Measurements from ENCODE around the gene BMP6. TPM values are rescaled to one million over a fixed set of nuclear protein-coding genes. Genes with fewer than 3 reads are reported as not detected.

BMP6 gene
- total and polyA plus RNA-seq, 2 of the 8 experiments (the other 6 are each of a cell fraction or from before 2014, with no cell fraction given), result 2.0 to 2.1 TPM

DNA sequence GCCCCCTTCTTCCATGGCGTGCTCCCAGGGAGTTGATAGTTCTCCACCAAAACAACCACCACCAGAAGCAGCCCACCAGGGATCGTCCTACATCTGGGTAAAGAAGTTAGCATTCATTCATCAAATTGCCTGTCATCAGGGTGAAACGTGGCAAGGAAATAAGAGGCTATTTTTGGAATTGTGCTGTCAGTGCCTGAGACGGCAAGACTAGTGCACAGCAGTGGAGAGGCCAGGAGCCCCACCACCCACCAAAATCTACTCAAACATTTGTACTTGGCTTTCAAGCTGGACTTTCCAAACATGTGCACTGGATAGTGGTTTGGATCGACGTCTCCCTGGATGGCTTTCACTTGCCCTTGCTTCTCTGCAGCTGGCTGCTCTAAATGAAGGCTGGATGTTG, 139.9 kb downstream of the BMP6 start:
- Histone ChIP-seq H3K14ac (ENCODE audit: insufficient read length) (no peak overlapping the region), H2BK15ac (ENCODE audit: low read length) (no peak overlapping the region), H3K4me3 (ENCODE audit: extremely low read depth in 1 of 4, insufficient read depth in 2 of 4, low read depth in 3 of 4, low read length in 4 of 4) (no peak overlapping the region), H3K56ac (replicated peaks; ENCODE audit: insufficient read length, low read depth, low read length) (no peak overlapping the region), H4K5ac (ENCODE audit: insufficient read length, low read depth, low read length) (no peak overlapping the region), H3K9me3 (ENCODE audit: insufficient read depth in 2 of 2, low read depth in 1 of 2, low read length in 1 of 2) (no peaks in the 10 kb centered on the region), H3K36me3 (ENCODE audit: control insufficient read depth in 2 of 4, insufficient read depth in 4 of 4, low read length in 3 of 4) (no peaks in the 10 kb centered on the region), H2BK5ac (ENCODE audit: low read depth, low read length) (no peak overlapping the region), H3K4me1 (replicated peaks in 1 of 4; ENCODE audit: control insufficient read depth in 3 of 4, insufficient read depth in 4 of 4, low read length in 3 of 4) (0 out of 7 replicates have a peak, but pooled peaks cover 0 to 2% (median 0%) of the 10 kb centered on the region in 4 experiments), H3K9ac (replicated peaks in 1 of 4; ENCODE audit: extremely low read depth in 1 of 4, low read depth in 3 of 4, low read length in 3 of 4) (no peak overlapping the region), H2BK20ac (ENCODE audit: low read length) (no peak overlapping the region), H3K23me2 (ENCODE audit: low read depth, low read length) (no peaks in the 10 kb centered on the region), H4K91ac (replicated peaks; ENCODE audit: insufficient read length, low read length) (no peak overlapping the region), H2BK12ac (ENCODE audit: low read depth, low read length) (no peak overlapping the region), H4K8ac (ENCODE audit: extremely low read depth, insufficient read depth, low read length) (no peak overlapping the region), H3K27ac (ENCODE audit: low read depth, low read length) (no peak overlapping the region), H2AK5ac (ENCODE audit: low read depth, low read length) (no peak overlapping the region), H2AFZ (ENCODE audit: low read length) (no peak overlapping the region), H3K4ac (replicated peaks; ENCODE audit: insufficient read length, low read depth, low read length) (no peak overlapping the region), H3K18ac (ENCODE audit: extremely low read depth, low read length) (no peak overlapping the region), H4K20me1 (replicated peaks in 1 of 2; ENCODE audit: control insufficient read depth in 1 of 2, insufficient read depth in 2 of 2, low read length in 2 of 2) (no peaks in the 10 kb centered on the region), H3K79me1 (ENCODE audit: low read depth, low read length) (no peaks in the 10 kb centered on the region), H3K27me3 (replicated peaks in 1 of 4; ENCODE audit: control insufficient read depth in 3 of 4, extremely low read depth in 1 of 4, insufficient read depth in 3 of 4, low read length in 3 of 4) (no peaks in the 10 kb centered on the region; a peak in 1 of 7 replicates), H2BK120ac (replicated peaks; ENCODE audit: low read depth, low read length) (no peak overlapping the region), H3K4me2 (ENCODE audit: insufficient read depth in 1 of 2, low read depth in 2 of 2, low read length in 2 of 2) (no peak overlapping the region), H3K23ac (ENCODE audit: insufficient read length) (no peak overlapping the region), H3K79me2 (ENCODE audit: control insufficient read depth in 1 of 2, insufficient read depth in 2 of 2, low read length in 2 of 2) (no peaks in the 10 kb centered on the region)
- DNase-seq (ENCODE audit: low read depth in 1 of 2, low spot score in 2 of 2) (no peak), FAIRE-seq (no peak)
- no peak for TF ChIP-seq TAF7 (optimal IDR thresholded peaks at IDR 0.05; ENCODE audit: borderline replicate concordance, low read depth, low read length)
- TF ChIP-seq KDM4A (IDR thresholded peaks at IDR 0.05; ENCODE audit: low read depth, low read length, severe bottlenecking), result no peak
- peak; percentile 15 to 18; a peak in 1 of 4 replicates for TF ChIP-seq RAD21 (IDR thresholded peaks at IDR 0.05 in 1 of 2, conservative IDR thresholded peaks at IDR 0.05 in 1 of 2; ENCODE audit: low read depth in 2 of 2, low read length in 2 of 2)
- ChIA-PET POLR2A (ENCODE audit: partially characterized antibody) (no interaction called here), CTCF (ENCODE audit: partially characterized antibody) (interaction anchor here (1.0 kb wide), 1 partner anchor 194 kb away, joined by 3 read pairs; no protein-coding TSS in a partner anchor)
- WGBS, 2 experiments (ENCODE audit: extremely low coverage in 1 of 2, insufficient coverage in 1 of 2, insufficient read length in 1 of 2, insufficient replicate concordance in 2 of 2, low coverage in 1 of 2, low lambda C conversion rate in 2 of 2, missing lambda C conversion rate in 1 of 2), result 85% methylated on average over 6 of the region's 6 CpGs; no CpG with 5 or more reads in 1 of the 2 experiments

Measured in H1 (cell line).